ENCODE results near the gene CLIP3.

- no peak for TF ChIP-seq CTCF (conservative IDR thresholded peaks at IDR 0.05 in 1 of 2, IDR thresholded peaks at IDR 0.05 in 1 of 2; ENCODE audit: low read depth in 1 of 2, low read length in 2 of 2)
- no peak for TF ChIP-seq EZH2 (IDR thresholded peaks at IDR 0.05; ENCODE audit: low read length, missing control alignments)
Measured at GRCh38 chr19:36049080-36049698, 16.5 kb upstream of the CLIP3 start.

All from fibroblast of lung (primary cell).